GM12878 (cell line): ENCODE measurements around the gene SLC24A4.

Source experiments
- CTCF ChIP-seq, 3 experiments: IDR thresholded peaks in 2 of 3; conservative IDR thresholded peaks in 1 of 3; 2 replicates each; pipeline ENCODE4 v1.5.1; 2011; ENCODE audit warnings: low read depth in 3 of 3, low read length in 3 of 3, mild to moderate bottlenecking in 3 of 3, control low read depth in 2 of 3, moderate library complexity in 2 of 3, inconsistent platforms in 1 of 3, mixed read lengths in 1 of 3; ENCODE audit not compliant: control insufficient read depth in 2 of 3, insufficient read depth in 1 of 3; ENCODE audit errors: extremely low read depth in 1 of 3
- EP300 ChIP-seq, 2 experiments: fragments of 150-350 bp in 1 of 2; IDR thresholded peaks; 2 replicates each; pipeline ENCODE4 v1.6.1; 2011 to 2012; ENCODE audit warnings: low read depth in 2 of 2, low read length in 2 of 2, borderline replicate concordance in 1 of 2, improper control_type of control experiment in 1 of 2, inconsistent platforms in 1 of 2; ENCODE audit not compliant: control insufficient read depth in 1 of 2
- NFYB ChIP-seq: IDR thresholded peaks from 2 replicates; pipeline ENCODE4 v1.6.1; 2011; ENCODE audit warnings: low read depth, mild to moderate bottlenecking, low read length, improper control_type of control experiment, moderate library complexity; ENCODE audit not compliant: insufficient read depth
- NR2C1 ChIP-seq: fragments of 450-650 bp; IDR thresholded peaks from 2 replicates; pipeline ENCODE4 v1.6.1; 2017; ENCODE audit warnings: antibody characterized with exemption, mild to moderate bottlenecking, moderate library complexity
- POLR2AphosphoS5 ChIP-seq: IDR thresholded peaks from 2 replicates; pipeline ENCODE4 v1.6.1; 2011; ENCODE audit warnings: mild to moderate bottlenecking, low read length, inconsistent platforms
- PRDM15 ChIP-seq: fragments of 450-650 bp; formaldehyde crosslinking; IDR thresholded peaks from 2 replicates; pipeline ENCODE4 v1.4.0; 2020; ENCODE audit warnings: mild to moderate bottlenecking, moderate library complexity
- RFX5 ChIP-seq: IDR thresholded peaks from 2 replicates; pipeline ENCODE4 v1.6.1; 2011; ENCODE audit warnings: low read depth, low read length, improper control_type of control experiment

DNA sequence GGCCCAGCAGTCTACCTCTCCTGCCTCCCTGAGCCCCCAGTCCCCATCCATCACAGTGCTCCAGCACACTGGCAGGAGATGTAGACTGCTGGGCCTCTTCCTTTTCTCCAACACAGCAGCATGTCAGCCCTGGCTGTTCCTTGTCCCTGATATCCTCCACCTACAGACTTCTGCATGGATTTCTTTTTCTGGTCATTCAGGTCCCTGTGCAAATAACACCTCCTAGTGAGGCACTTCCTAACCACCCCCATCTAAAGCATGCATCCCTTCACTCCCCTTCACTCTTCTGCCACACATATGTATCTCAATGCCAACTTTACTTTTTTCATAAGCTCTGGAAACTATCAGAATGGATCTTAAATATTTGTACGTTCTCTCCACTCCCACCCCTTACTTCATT lies 81.5 kb downstream of the SLC24A4 start:
- TF ChIP-seq NFYB (no peak), CTCF (IDR thresholded peaks at IDR 0.05 in 2 of 3, conservative IDR thresholded peaks at IDR 0.05 in 1 of 3; ENCODE audit: control insufficient read depth in 2 of 3, extremely low read depth in 1 of 3, insufficient read depth in 1 of 3, low read depth in 3 of 3, low read length in 3 of 3) (no peak), PRDM15 (CRISPR knock-in tag) (no peak), EP300 (IDR thresholded peaks at IDR 0.05; ENCODE audit: borderline replicate concordance in 1 of 2, control insufficient read depth in 1 of 2, low read depth in 2 of 2, low read length in 2 of 2) (no peak), RFX5 (no peak), NR2C1 (no peak), POLR2AphosphoS5 (no peak)
